Fibroblast of skin of right biceps (primary cell): ENCODE results near the gene REXO5.
"Not testable (repeated sequence)": the region's sequence is repeated elsewhere in the genome, so short reads cannot be mapped to it uniquely, and the experiment has no call there.

Experiments
- DNase-seq: peaks from one replicate; pipeline ENCODE4 v3.0.0-alpha.2; 2013

The REXO5 gene

DNA sequence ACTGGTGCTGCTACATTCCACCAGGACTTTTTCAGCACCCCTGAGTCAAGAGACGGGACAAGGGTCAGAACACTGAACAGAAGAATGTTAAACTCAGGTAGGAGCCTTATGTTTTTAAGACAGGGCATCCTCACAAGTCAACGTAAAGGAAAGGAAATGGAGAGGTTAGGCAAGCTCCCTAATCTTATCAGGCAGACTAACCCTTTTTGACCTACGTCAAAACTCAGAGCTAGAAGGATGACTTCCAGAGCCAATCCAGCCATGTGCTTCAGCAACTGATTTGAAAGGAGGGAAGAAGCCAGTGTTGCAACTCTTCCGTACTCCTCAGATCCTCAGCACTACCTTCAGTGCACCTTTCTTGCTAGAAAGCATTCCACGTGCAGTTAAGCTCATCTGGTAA is 46.8 kb downstream of the REXO5 start:
- no peak for DNase-seq

DNA sequence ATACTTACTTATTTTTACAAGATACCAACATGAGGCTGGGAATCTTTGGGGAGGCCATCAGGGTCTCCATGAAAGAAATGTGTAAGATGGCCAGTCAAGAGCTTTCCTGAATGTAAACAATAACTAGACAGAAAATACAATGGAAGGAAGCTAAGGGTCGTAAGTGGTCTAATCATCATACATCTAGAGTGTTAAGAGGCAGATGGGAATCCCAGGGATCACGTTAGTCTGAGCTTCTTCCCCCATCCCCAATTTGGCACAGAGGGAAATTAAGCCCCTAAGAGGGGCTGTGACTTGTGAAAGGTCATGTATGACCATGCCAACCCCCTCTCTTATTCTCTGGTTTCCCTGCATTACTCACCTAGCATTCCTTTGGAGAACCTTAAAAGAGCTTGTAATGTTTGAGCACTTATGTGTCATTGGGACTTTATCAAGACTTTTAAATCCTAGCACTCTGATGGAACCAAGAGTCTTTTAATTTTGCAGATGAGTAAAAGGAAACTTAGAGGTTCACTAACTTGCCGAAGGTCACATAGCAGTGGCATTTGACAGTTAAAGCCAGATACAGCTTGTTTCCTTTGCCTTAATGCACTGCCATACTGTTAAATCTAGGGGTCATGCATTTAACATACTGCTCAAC is 47.8 kb downstream of the REXO5 start:
- DNase-seq, result peak; percentile 12

DNA sequence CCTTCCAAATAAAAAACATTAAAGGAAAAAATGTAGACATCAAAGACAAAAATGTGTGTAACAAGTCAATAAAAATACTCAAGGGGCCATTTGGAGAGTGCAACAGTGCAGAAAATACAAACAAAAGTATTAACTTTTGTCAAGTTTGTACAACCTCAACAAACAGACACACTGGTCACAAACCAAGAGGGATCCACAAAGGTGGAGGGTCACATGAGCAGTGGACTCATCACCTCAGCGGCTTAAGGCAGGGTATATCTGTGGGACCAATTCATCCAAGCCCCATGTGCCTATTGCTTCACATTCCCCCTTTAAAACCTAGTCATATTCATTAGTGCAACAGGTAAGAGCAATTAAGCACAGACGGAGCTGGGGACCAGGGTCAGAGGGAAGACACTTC is 48.6 kb downstream of the REXO5 start:
- DNase-seq, result no peak

DNA sequence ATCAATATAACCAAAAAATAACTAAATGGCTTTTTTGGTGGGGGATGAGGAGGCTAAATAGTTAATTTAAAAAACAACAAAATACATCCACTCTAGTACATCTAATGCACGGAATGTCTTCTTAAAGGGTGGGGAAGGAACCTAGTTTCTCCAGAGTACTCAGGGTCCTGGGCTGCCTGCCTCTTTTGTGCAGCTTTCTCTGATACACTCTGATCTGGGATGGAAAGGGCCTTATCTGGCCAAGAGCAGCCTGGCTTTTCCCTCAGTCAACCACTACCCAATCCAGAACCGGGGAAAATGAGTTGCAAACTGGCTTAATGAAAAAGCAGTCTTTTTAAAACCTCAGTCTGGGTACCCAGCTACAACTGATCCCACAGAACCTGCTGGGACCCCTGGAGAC is 51.0 kb downstream of the REXO5 start:
- no peak for DNase-seq

DNA sequence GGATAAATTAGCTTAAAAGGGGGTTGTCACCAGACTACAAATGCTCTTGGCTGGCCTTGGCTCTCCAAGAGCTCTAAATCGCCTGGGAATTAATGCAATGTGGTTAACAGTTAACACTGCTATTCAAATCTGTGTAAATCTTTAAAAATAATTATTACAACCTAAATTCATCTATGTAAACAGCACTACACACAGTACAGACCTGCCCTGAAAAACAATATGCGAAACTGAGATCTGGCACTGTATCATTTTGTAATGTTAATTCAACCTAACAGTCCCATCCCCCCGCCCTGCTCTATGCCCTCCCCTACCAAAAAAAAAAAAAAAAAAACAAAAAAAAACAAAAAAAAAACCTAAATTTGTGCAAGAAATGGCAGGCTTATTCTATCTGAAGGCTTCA is 52.9 kb downstream of the REXO5 start:
- no peak for DNase-seq

DNA sequence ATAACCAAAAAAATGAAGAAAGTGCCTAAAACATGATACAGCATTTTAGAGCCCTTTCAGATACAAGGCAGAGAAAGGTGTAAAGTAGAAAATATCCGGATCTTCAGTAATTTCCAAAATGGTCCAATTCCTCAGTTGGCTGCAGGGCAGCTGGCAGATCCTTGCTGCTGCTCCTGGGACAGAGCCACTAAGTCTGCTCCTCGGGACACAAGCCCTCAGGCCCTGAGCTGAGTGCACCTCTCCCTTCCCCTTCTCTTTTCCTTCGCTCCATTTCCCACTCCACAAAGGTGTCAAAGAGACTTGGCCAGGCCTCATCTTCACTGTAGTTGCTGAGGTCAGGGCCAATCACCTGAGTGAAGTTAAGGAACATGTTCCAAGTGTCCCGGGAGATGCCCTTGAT is 53.4 kb downstream of the REXO5 start:
- DNase-seq, result no peak

DNA sequence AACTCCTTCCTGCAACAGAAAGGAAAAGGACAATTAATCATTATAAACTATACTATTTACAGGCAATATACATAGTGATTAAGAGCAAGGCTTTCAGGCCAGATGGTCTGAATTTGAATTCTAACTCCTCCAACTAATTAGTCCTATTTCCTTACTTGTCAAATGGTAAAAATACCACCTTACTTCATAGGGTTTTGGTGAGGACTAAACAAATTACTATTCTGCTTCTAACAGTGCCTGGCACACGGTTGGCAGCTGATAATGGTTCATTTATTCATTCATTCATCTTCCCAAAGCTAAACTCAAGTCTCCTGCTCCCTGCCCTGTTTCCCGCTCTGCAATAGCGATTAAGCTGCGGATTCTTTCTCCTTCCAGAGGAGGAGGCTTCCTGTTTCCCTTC is 54.0 kb downstream of the REXO5 start:
- DNase-seq, result no peak

DNA sequence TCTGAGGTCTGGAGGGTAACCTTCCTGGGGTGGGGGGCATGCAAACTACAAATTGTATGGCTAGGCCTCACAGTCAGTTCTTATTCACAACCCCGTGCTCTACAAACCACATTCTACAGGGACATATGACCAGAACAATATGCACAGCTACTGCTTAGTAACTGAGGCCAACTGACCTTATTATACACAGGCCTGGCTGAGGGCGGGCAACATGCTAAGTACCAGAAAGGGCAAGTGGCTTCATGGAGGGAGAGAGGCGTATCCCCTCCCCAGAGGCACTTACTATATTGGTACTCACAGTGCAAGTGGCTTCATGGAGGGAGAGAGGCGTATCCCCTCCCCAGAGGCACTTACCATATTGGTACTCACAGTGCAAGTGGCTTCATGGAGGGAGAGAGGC is 54.7 kb downstream of the REXO5 start:
- not testable (repeated sequence) for DNase-seq

DNA sequence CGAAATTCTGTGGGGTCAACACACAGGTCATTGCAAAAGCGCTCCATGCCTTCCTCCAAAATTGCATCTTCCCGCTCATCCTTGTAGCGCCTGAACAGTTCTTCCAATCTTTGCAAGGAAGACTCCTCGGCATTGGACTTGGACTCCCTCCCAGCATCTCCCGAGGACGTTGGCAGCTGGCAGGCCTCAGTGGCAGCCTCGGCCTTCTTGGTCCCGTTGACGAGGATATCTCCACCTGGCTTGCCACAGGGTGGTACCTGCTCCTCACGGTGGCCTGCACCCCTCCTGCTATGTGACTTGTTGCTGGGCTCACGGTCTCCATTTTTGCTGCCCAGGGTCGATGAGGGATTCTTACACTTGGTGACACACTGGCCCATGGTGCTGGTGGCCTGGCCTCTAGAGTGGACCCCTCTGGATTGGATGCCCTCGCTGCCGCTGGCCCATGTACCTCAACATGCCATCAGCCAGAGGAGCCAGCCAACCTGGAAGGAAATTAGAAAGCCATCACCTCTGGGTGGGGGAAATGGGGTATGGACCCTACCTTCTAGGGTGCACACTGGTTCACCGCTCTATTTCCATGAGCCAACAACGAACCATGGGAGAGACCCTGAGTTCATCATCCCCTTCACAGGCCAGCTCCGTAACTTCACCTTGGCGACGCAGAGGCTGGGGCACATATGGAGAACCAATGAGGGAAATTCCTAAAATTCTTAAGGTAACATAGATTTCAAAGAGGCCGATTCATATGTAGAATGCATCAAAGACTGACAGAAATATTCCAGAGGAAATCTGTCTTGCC is 56.0 kb downstream of the REXO5 start:
- no peak for DNase-seq

DNA sequence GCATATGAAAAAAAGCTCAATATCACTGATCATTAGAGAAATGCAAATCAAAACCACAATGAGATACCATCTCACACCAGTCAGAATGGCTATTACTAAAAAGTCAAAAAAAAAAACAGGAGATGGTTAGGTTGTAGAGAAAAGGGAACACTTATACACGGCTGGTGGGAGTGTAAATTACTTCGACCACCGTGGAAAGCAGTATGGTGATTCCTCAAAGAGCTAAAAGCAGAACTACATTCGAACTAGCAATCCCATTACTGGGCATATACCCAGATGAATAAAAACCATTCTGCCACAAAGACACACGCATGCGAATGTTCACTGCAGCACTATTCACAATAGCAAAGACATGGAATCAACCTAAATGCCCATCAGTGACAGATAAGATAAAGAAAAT is 58.0 kb downstream of the REXO5 start:
- DNase-seq, result not testable (repeated sequence)

DNA sequence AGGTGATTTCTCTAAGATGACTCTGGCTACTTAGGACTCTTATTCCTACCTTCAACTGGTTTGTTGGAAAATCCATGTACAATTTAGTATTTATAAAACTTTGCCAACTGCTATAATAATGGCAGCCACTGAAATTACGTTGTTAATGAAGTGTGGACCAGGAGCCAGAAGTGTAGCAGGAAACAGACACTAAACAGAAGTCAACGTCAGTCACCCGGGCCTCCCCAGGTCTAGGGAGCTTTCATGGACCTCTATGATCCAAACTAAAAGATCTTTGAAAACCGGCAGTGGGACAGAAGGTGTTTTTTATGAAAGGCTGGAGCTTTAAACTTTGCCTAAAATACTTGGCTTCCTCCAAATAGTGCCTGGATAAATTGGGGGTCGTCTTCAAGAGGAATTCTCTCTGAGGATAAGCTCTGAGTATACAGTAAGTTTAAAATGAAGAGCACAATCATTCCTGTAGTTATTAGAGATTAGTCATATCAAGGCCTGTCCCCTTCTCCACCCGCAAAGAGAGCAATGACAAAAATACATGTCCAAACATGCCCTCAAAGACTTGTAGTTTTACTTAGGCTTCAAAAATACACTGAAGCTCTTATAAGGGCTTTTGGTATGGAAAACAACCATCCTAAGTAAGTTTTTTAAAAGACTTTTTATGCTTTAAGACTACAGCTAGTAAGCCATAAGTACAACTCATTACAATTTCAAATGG is 59.2 kb downstream of the REXO5 start:
- DNase-seq, result peak; percentile 58

DNA sequence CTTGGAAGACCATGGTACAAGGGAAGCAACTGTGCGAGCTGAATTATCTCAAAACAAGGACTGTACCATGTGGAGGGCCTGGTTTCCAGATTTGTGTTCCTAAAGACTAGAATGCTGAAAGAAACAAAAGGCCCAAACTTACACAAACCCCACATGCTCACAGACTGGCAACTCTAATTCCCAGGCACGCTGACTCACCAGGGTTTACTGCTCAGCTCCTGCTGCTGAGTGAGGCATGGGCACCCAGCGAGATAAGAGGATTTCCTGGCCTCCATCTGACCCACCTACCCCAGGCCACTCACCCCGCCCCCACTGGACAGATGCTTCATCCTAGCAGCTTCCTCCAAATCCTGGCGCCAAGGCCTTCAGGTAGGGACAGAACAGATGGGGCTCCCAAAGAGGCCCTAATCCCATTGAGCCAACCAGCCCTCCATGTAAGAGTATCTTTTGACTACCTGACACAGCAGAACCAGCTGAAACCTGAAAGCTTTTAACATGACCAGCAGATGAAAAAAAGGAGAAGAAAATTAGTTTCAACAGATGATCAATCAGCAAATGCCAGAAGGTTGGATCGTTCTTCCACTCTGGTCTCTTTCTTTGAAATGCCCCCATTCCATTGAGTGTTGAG is 59.9 kb downstream of the REXO5 start:
- peak; percentile 81 for DNase-seq

DNA sequence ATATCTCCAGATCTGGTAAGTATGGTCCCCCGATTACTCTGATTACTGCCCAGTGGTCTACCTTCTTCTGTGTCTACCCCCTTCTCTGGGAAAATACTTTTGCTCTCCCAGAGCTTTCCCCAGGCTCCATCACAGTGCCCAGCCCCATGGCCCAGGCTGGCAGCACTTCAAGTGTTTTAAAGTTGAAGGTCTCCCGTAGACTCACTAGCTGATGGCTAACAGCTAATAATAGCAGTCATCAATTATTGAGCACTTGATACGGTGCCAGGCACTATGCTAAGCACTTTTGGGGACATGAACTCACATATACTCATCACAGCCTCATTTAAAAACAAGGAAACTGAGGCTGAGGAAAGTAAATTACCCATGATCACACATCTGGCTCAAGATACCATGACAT is 60.5 kb downstream of the REXO5 start:
- no peak for DNase-seq

DNA sequence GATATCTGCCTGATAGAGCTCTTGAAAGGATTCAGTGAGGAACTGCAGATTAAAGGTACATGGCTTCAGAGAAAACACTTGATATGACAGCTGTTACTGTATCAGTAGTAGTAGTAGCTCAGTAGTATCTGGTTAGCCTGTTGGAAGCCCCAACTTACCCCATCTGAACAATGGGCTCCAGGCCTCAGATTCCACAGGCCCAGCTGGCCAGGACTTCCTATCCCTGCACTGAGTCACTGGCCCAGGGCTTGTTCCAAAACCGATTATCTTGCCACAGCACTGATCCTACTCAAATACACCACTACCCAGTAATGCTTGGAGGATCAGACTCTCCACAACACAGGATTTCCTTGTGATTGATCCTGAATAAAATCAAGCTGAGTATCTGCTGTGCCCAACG is 61.3 kb downstream of the REXO5 start:
- DNase-seq, result no peak

DNA sequence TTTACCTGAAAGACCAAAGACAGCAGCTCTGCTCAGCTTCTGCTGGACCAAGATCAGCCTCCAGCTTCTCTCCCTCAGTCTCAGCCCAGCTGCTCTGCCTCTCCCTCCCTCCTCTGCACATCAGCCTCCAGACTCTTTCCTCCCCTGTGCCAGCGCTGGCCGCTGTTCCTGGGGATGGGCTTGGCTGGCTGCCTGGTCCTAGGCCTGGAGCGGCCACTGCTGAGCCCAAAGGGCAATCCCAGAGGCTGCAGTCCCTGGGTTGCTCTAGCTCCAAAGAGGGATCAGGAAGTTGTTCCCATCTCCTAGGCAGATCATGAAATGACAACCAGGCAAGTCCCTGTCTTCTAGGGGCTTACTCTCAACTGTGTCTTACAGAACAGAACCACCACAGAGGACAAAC is 62.6 kb downstream of the REXO5 start:
- DNase-seq, result no peak

DNA sequence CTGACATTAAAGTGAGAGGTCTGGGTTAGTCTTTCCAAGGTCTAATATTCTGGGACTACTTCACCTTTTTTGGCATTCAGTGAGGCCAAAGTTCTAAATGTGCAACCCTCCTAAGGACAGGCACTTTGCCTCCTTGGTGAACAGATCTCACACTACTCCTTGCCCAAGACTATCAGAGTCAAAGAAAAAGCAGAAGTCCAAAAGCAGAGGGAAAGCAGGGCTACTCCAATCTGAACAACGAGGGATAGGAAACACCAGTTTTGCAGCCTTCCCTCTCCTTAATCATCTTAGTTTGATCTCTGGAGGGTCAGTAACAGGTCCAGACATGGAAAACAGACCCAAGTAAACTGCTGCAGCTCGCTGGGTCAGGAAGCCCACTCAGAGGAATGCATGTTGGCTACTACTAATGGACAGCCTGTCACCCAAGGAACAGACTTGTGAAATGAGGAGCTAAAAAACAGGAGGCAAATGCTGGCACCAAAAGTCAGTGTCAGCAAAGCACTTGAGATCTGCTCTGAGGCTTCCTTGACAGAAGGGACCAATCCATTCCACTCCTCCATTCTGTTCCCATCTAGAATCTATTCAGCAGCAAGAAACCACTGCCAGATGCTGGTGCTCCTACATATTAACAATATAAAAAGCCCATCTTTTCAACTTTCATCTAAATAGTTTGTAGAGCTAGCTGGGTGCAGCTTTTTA is 63.9 kb downstream of the REXO5 start:
- no peak for DNase-seq

DNA sequence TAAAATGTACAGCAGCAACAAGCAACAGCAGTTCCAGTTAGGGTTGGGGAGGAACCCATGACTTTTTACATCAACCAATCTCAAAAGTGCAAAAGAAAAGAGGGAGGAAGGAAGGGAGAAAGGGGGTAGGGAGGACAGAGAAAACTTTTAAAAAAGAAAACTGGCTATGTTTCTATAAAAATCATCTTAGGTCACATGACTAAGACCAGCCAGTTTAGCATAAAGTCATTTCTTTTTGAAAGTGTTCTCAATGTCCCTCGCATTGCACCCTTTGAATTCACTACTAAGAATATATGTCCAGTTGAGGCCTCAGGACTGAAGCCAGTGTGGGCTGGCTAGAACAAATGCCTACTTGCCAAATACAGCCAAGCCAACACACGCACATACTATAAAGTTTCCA is 64.9 kb downstream of the REXO5 start:
- DNase-seq, result no peak

DNA sequence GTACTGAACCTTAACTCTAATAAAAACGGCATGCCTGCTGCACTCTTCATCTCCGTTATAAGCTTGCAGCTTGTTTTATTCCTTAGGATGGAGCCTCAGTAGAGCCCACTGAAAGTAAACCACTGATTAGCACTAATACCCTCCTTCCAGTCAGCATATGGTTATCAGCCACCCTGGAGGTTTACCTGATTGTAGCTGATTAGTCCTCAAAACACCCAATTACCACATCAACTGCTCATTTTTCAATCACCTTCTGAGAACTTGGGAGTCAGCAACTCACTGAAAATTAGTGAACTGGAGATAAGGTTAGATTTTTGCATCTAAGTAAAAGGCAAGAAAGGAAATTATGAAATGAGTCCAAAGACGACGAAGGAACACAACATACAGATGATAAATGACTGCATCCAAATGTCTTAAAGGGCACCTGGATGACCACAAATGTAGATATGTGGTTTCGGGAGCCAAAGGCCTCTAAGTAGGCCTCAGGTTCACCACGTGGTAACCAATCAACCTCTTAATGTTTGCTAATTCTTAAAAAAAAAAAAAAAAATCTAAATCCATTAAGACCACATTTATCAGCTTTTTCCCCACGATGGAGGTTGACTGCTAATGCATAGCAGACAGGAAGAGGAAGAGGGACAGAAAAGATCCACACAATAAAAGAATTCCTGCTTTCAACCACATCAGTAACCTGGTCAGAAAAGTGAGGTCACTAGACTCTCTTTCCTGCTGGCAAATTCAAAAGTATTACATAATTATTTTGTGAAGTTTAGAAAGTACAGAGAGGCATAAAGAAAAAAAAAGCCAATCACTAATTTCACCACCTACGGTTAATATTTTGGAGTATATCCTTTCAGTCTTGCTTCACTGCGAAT is 65.9 kb downstream of the REXO5 start:
- DNase-seq, result no peak

DNA sequence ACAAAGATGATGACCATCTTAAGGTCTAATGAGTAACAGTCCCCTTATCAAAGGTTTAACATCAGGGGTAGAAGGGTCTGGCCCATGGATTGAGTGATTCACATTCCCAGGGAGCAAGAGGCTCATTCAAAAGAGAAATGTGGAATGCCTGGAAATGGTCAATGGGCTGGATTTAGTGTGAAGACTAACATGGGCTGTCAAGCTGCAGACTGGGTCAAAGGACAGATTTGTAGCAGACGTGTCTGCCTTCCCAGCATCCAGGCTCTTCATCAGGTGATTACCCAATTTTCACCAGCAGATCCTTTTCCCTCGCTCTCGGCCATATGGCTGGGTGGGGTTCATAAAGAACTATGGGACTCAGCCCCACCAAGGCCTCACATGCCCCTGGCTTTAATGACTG is 67.0 kb downstream of the REXO5 start:
- no peak for DNase-seq

DNA sequence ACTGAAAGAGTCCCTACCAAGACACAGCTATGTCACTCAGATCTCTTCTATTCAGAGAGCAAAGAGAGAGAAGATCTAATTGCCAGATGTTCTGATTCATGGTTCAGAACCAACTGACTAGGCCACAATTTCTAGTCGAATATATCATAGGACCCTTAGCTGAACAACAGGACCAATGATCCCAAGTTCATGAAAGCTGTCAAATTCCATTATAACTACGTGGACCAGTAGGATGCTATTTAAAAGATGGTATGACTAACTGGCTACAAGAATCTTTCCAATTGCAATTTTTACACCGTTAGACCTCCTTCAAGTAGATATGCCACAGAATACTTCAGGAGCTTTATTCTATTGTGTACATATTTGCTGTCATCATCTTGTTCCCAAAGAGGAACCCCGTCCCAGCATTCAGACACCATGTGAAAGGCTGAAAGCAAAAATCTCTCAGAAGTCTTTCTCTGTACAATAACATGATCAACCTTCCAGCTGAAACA is 67.8 kb downstream of the REXO5 start:
- peak; percentile 75 for DNase-seq

DNA sequence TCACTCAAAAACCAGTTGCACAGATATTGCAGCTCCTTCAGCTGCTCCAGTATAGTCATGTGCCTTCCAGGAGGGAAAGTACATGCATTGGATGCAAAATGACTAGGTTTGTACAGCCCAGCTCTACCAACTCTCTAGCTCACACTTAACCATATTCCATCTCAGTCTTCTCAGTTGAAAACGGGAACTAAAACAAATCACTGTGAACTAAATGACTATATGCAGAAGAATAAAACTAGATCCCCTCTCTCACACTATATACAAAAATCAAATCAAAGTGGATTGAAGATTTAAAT is 69.0 kb downstream of the REXO5 start:
- DNase-seq, result no peak

DNA sequence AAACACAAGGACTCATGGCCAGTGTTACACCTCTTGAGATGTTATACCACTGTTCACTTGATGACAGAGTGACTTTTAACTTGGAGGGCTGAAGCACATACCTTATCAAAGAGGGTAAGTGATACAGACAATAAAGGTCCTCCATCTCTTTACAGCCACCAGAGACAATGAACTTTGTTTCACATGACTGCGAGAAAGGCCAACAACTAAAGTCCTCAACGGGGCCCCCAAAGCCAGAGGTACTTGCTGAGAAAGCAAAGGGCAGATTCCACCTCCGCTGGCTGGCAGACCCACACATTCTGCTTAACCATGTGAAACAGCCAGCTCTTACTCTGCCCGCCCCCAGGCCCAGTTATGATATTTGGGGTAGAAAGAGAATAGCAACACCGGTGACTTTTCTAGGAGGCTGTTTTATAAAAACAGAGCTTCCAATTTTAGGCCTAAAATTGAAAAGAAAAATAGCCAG is 72.4 kb downstream of the REXO5 start:
- no peak for DNase-seq
